H1 (cell line): ENCODE measurements around the gene RFXANK. TPM values are rescaled to one million over a fixed set of nuclear protein-coding genes. Genes with fewer than 3 reads are reported as not detected.

Experiments
- ASH2L ChIP-seq: fragments of 200-600, 300-600 bp; sonication (generic); IDR thresholded peaks from one replicate; pipeline ENCODE4 v1.7.1; 2017; ENCODE audit warnings: low read length
- BACH1 ChIP-seq: IDR thresholded peaks from 2 replicates; pipeline ENCODE4 v1.6.1; 2012; ENCODE audit warnings: low read length, improper control_type of control experiment
- CEBPB ChIP-seq: IDR thresholded peaks from 2 replicates; pipeline ENCODE4 v1.6.1; 2012; ENCODE audit warnings: low read depth, low read length
- CREB1 ChIP-seq: IDR thresholded peaks from 2 replicates; pipeline ENCODE4 v1.6.1; 2012; ENCODE audit warnings: inconsistent platforms
- EGR1 ChIP-seq: IDR thresholded peaks from 2 replicates; pipeline ENCODE4 v1.6.1; 2011; ENCODE audit warnings: low read depth, low read length, borderline replicate concordance
- EZH2 ChIP-seq: fragments of 200-600 bp; sonication (generic); IDR thresholded peaks from 2 replicates; pipeline ENCODE4 v1.7.1; 2012; ENCODE audit warnings: low read depth, mild to moderate bottlenecking, moderate library complexity, low read length, inconsistent platforms; ENCODE audit not compliant: severe bottlenecking
- FOSL1 ChIP-seq: IDR thresholded peaks from 2 replicates; pipeline ENCODE4 v1.6.1; 2011; ENCODE audit warnings: mild to moderate bottlenecking, low read depth, low read length, moderate library complexity; ENCODE audit not compliant: insufficient read depth
- JUND ChIP-seq: IDR thresholded peaks from 2 replicates; pipeline ENCODE4 v1.6.1; 2011; ENCODE audit warnings: mild to moderate bottlenecking, improper control_type of control experiment, low read length
- KDM1A ChIP-seq: fragments of 200-600, 300-600 bp; sonication (generic); IDR thresholded peaks from 2 replicates; pipeline ENCODE4 v1.7.1; 2016; ENCODE audit warnings: mild to moderate bottlenecking, low read length, borderline replicate concordance
- NANOG ChIP-seq: IDR thresholded peaks from 2 replicates; pipeline ENCODE4 v1.6.1; 2011; ENCODE audit warnings: low read length, low read depth, mild to moderate bottlenecking, inconsistent platforms; ENCODE audit not compliant: insufficient read depth, poor library complexity, severe bottlenecking
- NRF1 ChIP-seq: IDR thresholded peaks from 2 replicates; pipeline ENCODE4 v1.6.1; 2011; ENCODE audit warnings: mild to moderate bottlenecking, low read depth, low read length, improper control_type of control experiment
- PHF8 ChIP-seq: fragments of 200-600 bp; sonication (generic); conservative IDR thresholded peaks from 2 replicates; pipeline ENCODE4 v1.7.1; 2012; ENCODE audit warnings: low read depth, mild to moderate bottlenecking, inconsistent platforms, low read length, moderate library complexity
- POLR2A ChIP-seq, 2 experiments: IDR thresholded peaks; 1 replicate in 1 of 2; 2 replicates in 1 of 2; pipeline ENCODE4 v1.6.1; 2011; ENCODE audit warnings: low read depth in 2 of 2, low read length in 2 of 2, mild to moderate bottlenecking in 2 of 2; ENCODE audit errors: control extremely low read depth in 1 of 2
- RBBP5 ChIP-seq: IDR thresholded peaks from 2 replicates; pipeline ENCODE4 v1.7.1; 2012; ENCODE audit warnings: low read depth, mild to moderate bottlenecking, inconsistent platforms, low read length, moderate library complexity, borderline replicate concordance
- RXRA ChIP-seq: IDR thresholded peaks from 2 replicates; pipeline ENCODE4 v1.6.1; 2011; ENCODE audit warnings: low read depth, mild to moderate bottlenecking, low read length, moderate library complexity; ENCODE audit not compliant: insufficient read depth
- SIN3A ChIP-seq, 2 experiments: IDR thresholded peaks in 1 of 2; conservative IDR thresholded peaks in 1 of 2; 2 replicates each; pipeline ENCODE4 v1.6.1; 2011 to 2012; ENCODE audit warnings: low read length in 2 of 2, improper control_type of control experiment in 1 of 2, low read depth in 1 of 2, mild to moderate bottlenecking in 1 of 2
- SP1 ChIP-seq: IDR thresholded peaks from 2 replicates; pipeline ENCODE4 v1.6.1; 2011; ENCODE audit warnings: low read depth, low read length
- SRF ChIP-seq: IDR thresholded peaks from 2 replicates; pipeline ENCODE4 v1.6.1; 2011; ENCODE audit warnings: mild to moderate bottlenecking, low read depth, low read length, moderate library complexity
- TAF7 ChIP-seq: optimal IDR thresholded peaks from 2 replicates; pipeline ENCODE3; 2011; ENCODE audit warnings: low read depth, mild to moderate bottlenecking, inconsistent platforms, low read length, moderate library complexity, borderline replicate concordance
- ZNF274 ChIP-seq: IDR thresholded peaks from 2 replicates; pipeline ENCODE4 v1.7.0; 2012; ENCODE audit warnings: low read length, borderline replicate concordance; ENCODE audit errors: extremely low read depth
- polyA plus RNA-seq, 7 experiments: library from polyadenylated mRNA; depleted of rRNA in 3 of 7; stranded (reverse) in 5 of 7; unstranded in 2 of 7; fragments of >200 nt in 5 of 7; fragments of 200-250 nt in 2 of 7; gene quantifications; 1 replicate in 5 of 7; 2 replicates in 1 of 7; 4 replicates in 1 of 7; pipeline versions ENCODE4 v1.2.1 to v1.2.3, GENCODE V29; 2011 to 2013; ENCODE audit warnings: missing spikeins in 2 of 7, mixed read lengths in 2 of 7
- total RNA-seq: library from RNA; stranded (reverse); fragmentation: NEBNext Ultra II Directional; extraction: Animal tissue kit (Norgen Biotek cat#: 25700); gene quantifications from 2 replicates; pipeline ENCODE4 v1.2.1, GENCODE V29; 2021
- TF ChIP-seq, protein P1 (sequence below): IDR thresholded peaks from 2 replicates; pipeline ENCODE4 v1.6.1; 2012; ENCODE audit warnings: low read length, inconsistent platforms
- TF ChIP-seq, protein P2 (sequence below): IDR thresholded peaks from 2 replicates; pipeline ENCODE4 v1.6.1; 2012; ENCODE audit warnings: inconsistent platforms

Gene RFXANK
- total and polyA plus RNA-seq, 2 of the 8 experiments (the other 6 are each of a cell fraction or from before 2014, with no cell fraction given), result 72.9 to 87.5 TPM

DNA sequence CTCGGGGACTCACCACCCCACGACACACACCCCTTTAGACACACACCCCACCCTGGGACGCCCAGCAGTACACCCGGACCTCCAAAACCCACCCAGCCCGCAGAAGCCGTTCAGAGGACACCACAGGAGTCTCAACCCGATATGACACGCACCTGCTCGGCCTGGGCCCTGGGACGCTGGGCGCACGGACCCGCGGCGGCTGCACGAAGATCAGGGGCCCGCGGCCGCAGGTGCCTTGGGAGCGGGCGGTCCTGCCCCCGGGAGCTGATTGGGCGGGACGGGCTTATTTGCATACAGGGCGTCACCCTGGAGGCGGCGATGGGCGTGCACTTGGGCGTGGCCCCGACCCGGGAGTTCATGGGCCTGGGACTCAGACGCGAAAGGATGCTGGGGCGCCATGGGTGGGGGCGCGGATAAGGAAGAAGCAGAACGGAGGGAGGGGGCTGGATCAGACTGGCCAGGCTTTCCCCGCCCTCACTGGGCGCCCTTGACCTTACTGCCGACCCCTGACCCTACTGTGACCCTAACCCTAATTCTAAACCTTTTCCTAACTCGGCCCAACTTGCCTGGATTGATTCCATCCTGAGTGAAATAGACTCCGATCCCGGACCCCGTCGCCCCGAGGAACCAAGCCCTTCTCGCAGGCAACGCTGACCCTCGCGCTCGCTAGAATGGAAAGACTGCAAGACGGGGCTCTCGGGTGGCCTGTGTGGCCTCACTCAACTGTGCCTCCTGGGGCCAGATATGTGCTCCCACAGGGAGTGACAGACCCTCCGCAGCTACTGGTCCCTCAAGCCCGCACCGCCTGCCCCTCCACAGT is 21.8 kb upstream of the RFXANK start, which contains the start of gene MEF2B (continued):
- TF ChIP-seq TAF7, result no peak
- TF ChIP-seq, protein P1, sequence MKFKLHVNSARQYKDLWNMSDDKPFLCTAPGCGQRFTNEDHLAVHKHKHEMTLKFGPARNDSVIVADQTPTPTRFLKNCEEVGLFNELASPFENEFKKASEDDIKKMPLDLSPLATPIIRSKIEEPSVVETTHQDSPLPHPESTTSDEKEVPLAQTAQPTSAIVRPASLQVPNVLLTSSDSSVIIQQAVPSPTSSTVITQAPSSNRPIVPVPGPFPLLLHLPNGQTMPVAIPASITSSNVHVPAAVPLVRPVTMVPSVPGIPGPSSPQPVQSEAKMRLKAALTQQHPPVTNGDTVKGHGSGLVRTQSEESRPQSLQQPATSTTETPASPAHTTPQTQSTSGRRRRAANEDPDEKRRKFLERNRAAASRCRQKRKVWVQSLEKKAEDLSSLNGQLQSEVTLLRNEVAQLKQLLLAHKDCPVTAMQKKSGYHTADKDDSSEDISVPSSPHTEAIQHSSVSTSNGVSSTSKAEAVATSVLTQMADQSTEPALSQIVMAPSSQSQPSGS, result no peak
- TF ChIP-seq RXRA, result peak; percentile 62; the same call in 1 of the 2 replicates
- TF ChIP-seq CEBPB, result no peak
- TF ChIP-seq CREB1, result peak; percentile 21; the same call in 1 of the 2 replicates
- no peak for TF ChIP-seq KDM1A
- no peak for TF ChIP-seq NRF1
- TF ChIP-seq JUND, result no peak
- TF ChIP-seq NANOG, result peak; percentile 20
- TF ChIP-seq RBBP5, result no peak
- TF ChIP-seq POLR2A (IDR thresholded peaks at IDR 0.05; ENCODE audit: control extremely low read depth in 1 of 2, low read depth in 2 of 2, low read length in 2 of 2), result peak in 1 of 2 experiments; percentile 34; a peak in 1 of 3 replicates
- TF ChIP-seq SIN3A (conservative IDR thresholded peaks at IDR 0.05 in 1 of 2, IDR thresholded peaks at IDR 0.05 in 1 of 2; ENCODE audit: low read depth in 1 of 2, low read length in 2 of 2), result no peak
- TF ChIP-seq ZNF274, result no peak
- TF ChIP-seq, protein P2, sequence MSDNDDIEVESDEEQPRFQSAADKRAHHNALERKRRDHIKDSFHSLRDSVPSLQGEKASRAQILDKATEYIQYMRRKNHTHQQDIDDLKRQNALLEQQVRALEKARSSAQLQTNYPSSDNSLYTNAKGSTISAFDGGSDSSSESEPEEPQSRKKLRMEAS, result peak; percentile 57; the same call in 1 of the 2 replicates
- peak; percentile 69; the same call in 1 of the 2 replicates for TF ChIP-seq SP1
- TF ChIP-seq PHF8, result no peak
- no peak for TF ChIP-seq EGR1
- TF ChIP-seq BACH1, result no peak
- peak; percentile 34 for TF ChIP-seq ASH2L
- TF ChIP-seq FOSL1, result no peak
- TF ChIP-seq EZH2, result no peak
- TF ChIP-seq SRF, result no peak
